KOPT-K1 (cell line): ENCODE data around the gene CDC42EP3.

Experiments used
- H3K27ac ChIP-seq: fragments of 200-600 bp; sonication (generic); 2 replicates; pipeline ENCODE4 v1.5.1; 2016; ENCODE audit warnings: antibody characterized with exemption, mild to moderate bottlenecking, low read depth, low read length; ENCODE audit not compliant: poor library complexity, severe bottlenecking
- H3K36me3 ChIP-seq: fragments of 200-600 bp; sonication (generic); 2 replicates; pipeline ENCODE4 v1.5.1; 2017; ENCODE audit warnings: antibody characterized with exemption, mild to moderate bottlenecking, low read length, moderate library complexity; ENCODE audit not compliant: insufficient read depth
- H3K9me3 ChIP-seq: fragments of 200-600 bp; sonication (generic); 2 replicates; pipeline ENCODE4 v1.5.1; 2017; ENCODE audit warnings: antibody characterized with exemption, low read length, mild to moderate bottlenecking; ENCODE audit not compliant: insufficient read depth, poor library complexity, severe bottlenecking

CDC42EP3 gene

GRCh38 chr2:37671816-37672103, 318 bp upstream of the CDC42EP3 start:
- Histone ChIP-seq H3K9me3 (peaks cover 9% of the 10 kb centered on the region), H3K36me3 (no peaks in the 10 kb centered on the region), H3K27ac (no peak overlapping the region)

- Histone ChIP-seq H3K36me3 (no peaks in the 10 kb centered on the region), H3K9me3 (peaks cover 9% of the 10 kb centered on the region), H3K27ac (no peak overlapping the region)
Observed at GRCh38 chr2:37670378-37671008, 949 bp downstream of the CDC42EP3 start.

GRCh38 chr2:37669446-37669845, 2.0 kb downstream of the CDC42EP3 start:
- Histone ChIP-seq H3K9me3 (peaks cover 9% of the 10 kb centered on the region), H3K36me3 (no peaks in the 10 kb centered on the region), H3K27ac (no peak overlapping the region)

- peaks cover 8% of the 10 kb centered on the region for H3K9me3 ChIP-seq
- H3K27ac ChIP-seq: no peak overlapping the region
- no peaks in the 10 kb centered on the region for H3K36me3 ChIP-seq
Observed at GRCh38 chr2:37667704-37668103, 3.7 kb downstream of the CDC42EP3 start.

- no peaks in the 10 kb centered on the region for H3K9me3 ChIP-seq
- H3K27ac ChIP-seq: no peak overlapping the region
- H3K36me3 ChIP-seq: no peaks in the 10 kb centered on the region
Observed at GRCh38 chr2:37666772-37667171, 4.7 kb downstream of the CDC42EP3 start.

- H3K27ac ChIP-seq: no peak overlapping the region
- H3K36me3 ChIP-seq: no peaks in the 10 kb centered on the region
Observed at GRCh38 chr2:37665604-37666362, 5.7 kb downstream of the CDC42EP3 start.

DNA sequence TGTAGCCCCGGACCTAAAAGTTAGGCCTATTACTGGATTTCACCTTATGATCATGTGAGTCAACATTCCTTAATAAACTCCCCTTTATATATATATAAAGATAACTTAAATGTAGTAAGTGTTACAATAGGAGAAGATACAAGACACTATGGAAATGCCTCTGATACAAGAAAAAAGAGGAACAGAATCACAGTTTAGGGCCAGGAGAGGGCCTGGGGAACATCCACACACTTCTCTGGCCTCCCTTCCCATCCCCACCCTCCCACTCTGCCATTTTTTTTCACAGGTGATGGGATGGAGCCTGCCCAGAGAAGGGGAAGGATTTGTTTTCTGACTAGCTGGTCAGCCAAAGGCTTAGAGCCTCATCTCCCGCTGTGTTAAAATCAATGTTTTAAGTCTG, 6.4 kb downstream of the CDC42EP3 start:
- H3K27ac ChIP-seq: no peak overlapping the region
- no peaks in the 10 kb centered on the region for H3K9me3 ChIP-seq
- H3K36me3 ChIP-seq: no peaks in the 10 kb centered on the region

More at GRCh38 chr2:37665604-37666362, 5.7 kb downstream of the CDC42EP3 start:
- H3K9me3 ChIP-seq: no peaks in the 10 kb centered on the region

- Histone ChIP-seq H3K36me3 (no peaks in the 10 kb centered on the region), H3K9me3 (no peaks in the 10 kb centered on the region), H3K27ac (no peak overlapping the region)
Observed at GRCh38 chr2:37664231-37664643, 7.2 kb downstream of the CDC42EP3 start.

- no peak overlapping the region for H3K27ac ChIP-seq
- no peaks in the 10 kb centered on the region for H3K9me3 ChIP-seq
- no peaks in the 10 kb centered on the region for H3K36me3 ChIP-seq
Observed at GRCh38 chr2:37663390-37663789, 8.1 kb downstream of the CDC42EP3 start.

DNA sequence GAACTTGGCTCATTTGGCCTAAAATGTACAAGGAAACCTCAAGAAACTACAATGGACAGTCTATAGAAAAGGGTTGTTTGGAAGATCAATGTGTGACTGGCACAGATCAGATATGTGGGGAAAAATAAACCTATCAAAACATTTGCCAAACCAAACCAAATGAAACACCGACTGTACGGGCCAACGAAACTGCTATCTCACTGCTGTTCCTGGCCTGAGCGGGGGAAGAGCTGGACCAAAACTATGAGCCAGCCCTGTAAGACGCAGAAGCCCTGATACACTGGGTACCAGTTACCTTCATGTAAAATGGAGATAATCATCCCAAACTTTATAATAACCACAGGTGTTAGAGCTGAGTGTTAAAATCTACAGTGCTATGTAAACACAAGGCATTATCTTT, 11.7 kb downstream of the CDC42EP3 start:
- no peaks in the 10 kb centered on the region for H3K36me3 ChIP-seq
- H3K9me3 ChIP-seq: no peaks in the 10 kb centered on the region
- no peak overlapping the region for H3K27ac ChIP-seq

GRCh38 chr2:37658682-37659081, 12.8 kb downstream of the CDC42EP3 start:
- H3K27ac ChIP-seq: no peak overlapping the region
- H3K36me3 ChIP-seq: no peaks in the 10 kb centered on the region
- no peaks in the 10 kb centered on the region for H3K9me3 ChIP-seq

- Histone ChIP-seq H3K9me3 (no peaks in the 10 kb centered on the region), H3K27ac (no peak overlapping the region), H3K36me3 (no peaks in the 10 kb centered on the region)
Observed at GRCh38 chr2:37657471-37657870, 14.0 kb downstream of the CDC42EP3 start.

DNA sequence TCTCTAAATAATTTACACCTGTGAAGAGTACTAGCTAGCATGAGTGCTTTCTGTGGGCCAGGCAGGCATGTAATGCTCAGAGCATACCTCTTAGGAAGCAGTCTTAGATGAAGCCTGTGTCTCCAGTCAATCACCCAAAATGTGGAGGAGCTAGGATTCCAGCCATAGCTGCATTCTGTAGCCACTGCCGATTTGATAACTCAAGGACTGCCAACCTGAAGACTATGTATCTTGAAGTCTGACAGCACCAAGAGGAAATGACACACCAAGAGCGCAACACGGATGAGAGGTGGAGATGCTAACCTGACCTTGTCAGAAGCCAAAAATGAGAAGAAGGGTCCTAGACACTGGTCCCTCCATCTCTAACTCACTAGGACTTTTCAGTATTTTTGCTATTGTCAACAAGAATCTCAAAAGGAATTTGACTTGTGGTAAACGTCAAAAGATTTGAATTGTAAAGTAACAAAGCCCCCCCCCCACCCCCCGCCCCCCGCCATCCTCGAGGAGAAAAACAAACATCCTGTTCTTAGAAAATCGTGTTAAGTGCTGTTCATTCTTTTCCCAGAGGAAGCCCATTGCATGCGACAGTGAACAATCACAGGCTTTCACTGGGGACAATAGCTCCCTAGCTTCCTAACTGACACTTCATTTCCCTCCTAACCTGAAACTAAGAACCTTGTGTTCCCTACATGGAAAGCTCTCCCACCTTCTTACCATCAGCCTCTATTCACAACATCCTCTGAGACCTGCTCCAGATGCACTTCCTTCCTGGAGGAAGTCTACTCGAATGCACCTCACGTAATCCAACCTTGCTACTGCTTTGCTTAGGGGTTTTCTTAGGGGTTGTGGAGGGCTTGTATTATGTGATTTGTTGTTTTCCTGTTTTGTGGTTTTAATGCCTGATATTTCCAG, 14.7 kb downstream of the CDC42EP3 start:
- Histone ChIP-seq H3K9me3 (no peaks in the 10 kb centered on the region), H3K27ac (no peak overlapping the region)

GRCh38 chr2:37654932-37655841, 16.3 kb downstream of the CDC42EP3 start:
- H3K27ac ChIP-seq: no peak overlapping the region
- H3K9me3 ChIP-seq: no peaks in the 10 kb centered on the region
- H3K36me3 ChIP-seq: no peaks in the 10 kb centered on the region

More for the DNA sequence above, 14.7 kb downstream of the CDC42EP3 start:
- H3K36me3 ChIP-seq: no peaks in the 10 kb centered on the region
